HL-60 (cell line): Measurements from ENCODE around the gene CDK6.

Source experiments
- DNase-seq, 2 experiments: peaks; one replicate each; pipeline ENCODE4 v3.0.0-alpha.2; 2010 to 2020; ENCODE audit warnings: low read depth in 1 of 2, low spot score in 1 of 2
- H3K27ac ChIP-seq: fragments of 250-450 bp; sonication (Bioruptor Pico); replicated peaks from 2 replicates; pipeline ENCODE4 v1.5.1; 2020; ENCODE audit warnings: mild to moderate bottlenecking, moderate library complexity
- H3K27me3 ChIP-seq: fragments of 250-450 bp; sonication (Bioruptor Pico); 2 replicates; pipeline ENCODE4 v1.5.1; 2021; ENCODE audit warnings: mild to moderate bottlenecking, moderate library complexity; ENCODE audit not compliant: insufficient read depth, poor library complexity, severe bottlenecking
- H3K4me3 ChIP-seq: replicated peaks from 2 replicates; pipeline ENCODE4 v1.5.1; 2011; ENCODE audit warnings: mild to moderate bottlenecking, control low read depth, low read length; ENCODE audit not compliant: insufficient read depth
- CTCF ChIP-seq: IDR thresholded peaks from one replicate; pipeline ENCODE4 v1.5.1; 2011; ENCODE audit warnings: low read length, control low read depth, inconsistent platforms; ENCODE audit not compliant: insufficient read depth
- GABPA ChIP-seq: IDR thresholded peaks from 2 replicates; pipeline ENCODE4 v1.6.1; 2012; ENCODE audit warnings: low read depth
- POLR2AphosphoS5 ChIP-seq: IDR thresholded peaks from 2 replicates; pipeline ENCODE4 v1.6.1; 2012; ENCODE audit warnings: low read depth
- SPI1 ChIP-seq: IDR thresholded peaks from 2 replicates; pipeline ENCODE4 v1.6.1; 2012; ENCODE audit warnings: low read depth, mild to moderate bottlenecking, borderline replicate concordance
- TF ChIP-seq, protein P1 (sequence below): IDR thresholded peaks from 2 replicates; pipeline ENCODE4 v1.6.1; 2012; ENCODE audit warnings: low read depth; ENCODE audit not compliant: insufficient replicate concordance

The CDK6 gene

DNA sequence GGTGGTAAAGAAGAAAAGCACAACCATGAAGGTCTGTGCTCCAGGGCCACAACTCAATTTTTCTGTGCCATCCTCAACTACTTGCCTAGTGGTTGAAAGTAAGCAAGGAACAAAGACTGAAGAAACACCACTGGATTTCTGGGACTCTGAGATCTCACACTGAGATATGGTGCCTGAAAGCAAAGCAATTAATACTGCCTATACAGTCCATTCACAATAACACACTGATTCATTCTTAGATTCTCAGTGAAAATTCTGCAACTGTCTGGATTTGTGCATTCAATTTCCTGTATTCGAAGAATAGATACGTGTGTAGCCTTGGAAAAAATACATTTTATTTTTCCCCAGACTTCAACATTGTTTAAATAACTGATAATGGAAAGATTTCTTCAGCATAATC lies 129.8 kb downstream of the CDK6 start:
- TF ChIP-seq SPI1 (no peak), GABPA (no peak), POLR2AphosphoS5 (no peak), CTCF (no peak)
- TF ChIP-seq, protein P1, sequence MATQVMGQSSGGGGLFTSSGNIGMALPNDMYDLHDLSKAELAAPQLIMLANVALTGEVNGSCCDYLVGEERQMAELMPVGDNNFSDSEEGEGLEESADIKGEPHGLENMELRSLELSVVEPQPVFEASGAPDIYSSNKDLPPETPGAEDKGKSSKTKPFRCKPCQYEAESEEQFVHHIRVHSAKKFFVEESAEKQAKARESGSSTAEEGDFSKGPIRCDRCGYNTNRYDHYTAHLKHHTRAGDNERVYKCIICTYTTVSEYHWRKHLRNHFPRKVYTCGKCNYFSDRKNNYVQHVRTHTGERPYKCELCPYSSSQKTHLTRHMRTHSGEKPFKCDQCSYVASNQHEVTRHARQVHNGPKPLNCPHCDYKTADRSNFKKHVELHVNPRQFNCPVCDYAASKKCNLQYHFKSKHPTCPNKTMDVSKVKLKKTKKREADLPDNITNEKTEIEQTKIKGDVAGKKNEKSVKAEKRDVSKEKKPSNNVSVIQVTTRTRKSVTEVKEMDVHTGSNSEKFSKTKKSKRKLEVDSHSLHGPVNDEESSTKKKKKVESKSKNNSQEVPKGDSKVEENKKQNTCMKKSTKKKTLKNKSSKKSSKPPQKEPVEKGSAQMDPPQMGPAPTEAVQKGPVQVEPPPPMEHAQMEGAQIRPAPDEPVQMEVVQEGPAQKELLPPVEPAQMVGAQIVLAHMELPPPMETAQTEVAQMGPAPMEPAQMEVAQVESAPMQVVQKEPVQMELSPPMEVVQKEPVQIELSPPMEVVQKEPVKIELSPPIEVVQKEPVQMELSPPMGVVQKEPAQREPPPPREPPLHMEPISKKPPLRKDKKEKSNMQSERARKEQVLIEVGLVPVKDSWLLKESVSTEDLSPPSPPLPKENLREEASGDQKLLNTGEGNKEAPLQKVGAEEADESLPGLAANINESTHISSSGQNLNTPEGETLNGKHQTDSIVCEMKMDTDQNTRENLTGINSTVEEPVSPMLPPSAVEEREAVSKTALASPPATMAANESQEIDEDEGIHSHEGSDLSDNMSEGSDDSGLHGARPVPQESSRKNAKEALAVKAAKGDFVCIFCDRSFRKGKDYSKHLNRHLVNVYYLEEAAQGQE: no peak
- no peak overlapping the region for H3K27ac ChIP-seq
- H3K27me3 ChIP-seq: no peaks in the 10 kb centered on the region
- no peak for DNase-seq
- H3K4me3 ChIP-seq: no peak overlapping the region

- no peak for DNase-seq
- TF ChIP-seq, protein P1: no peak
- TF ChIP-seq POLR2AphosphoS5 (no peak), CTCF (no peak), SPI1 (no peak), GABPA (no peak)
- Histone ChIP-seq H3K27me3 (no peaks in the 10 kb centered on the region), H3K27ac (no peak overlapping the region), H3K4me3 (no peak overlapping the region)
Measured at GRCh38 chr7:92705831-92706230, 130.5 kb downstream of the CDK6 start.

DNA sequence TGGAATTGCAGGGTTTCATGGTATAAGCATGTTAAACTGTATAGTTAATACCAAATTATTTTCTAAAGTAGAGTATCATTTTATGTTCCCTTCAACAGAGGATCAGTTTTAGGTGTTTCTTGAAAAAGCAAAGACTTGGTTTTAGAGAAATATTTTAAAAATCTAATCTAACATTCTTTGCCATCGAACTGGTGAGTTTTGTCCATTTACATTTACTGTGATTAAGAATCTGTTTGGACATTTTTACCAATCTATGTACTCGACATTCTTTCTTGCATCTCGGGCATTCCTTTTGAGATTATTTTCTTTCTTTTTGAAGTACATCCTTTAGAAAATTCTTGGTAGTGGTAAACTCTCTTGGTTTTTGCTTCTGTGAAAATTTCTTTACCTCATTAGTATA lies 131.5 kb downstream of the CDK6 start:
- no peak for TF ChIP-seq SPI1
- TF ChIP-seq POLR2AphosphoS5: no peak
- TF ChIP-seq, protein P1: no peak
- TF ChIP-seq CTCF: no peak
- TF ChIP-seq GABPA: no peak
- Histone ChIP-seq H3K4me3 (no peak overlapping the region), H3K27ac (no peak overlapping the region), H3K27me3 (no peaks in the 10 kb centered on the region)
- no peak for DNase-seq
